GM13976 (cell line): ENCODE measurements around the gene PRSS50.
A peak's percentile ranks its signal among the peaks of the same experiment; 100 is the strongest.

Experiments used
- DNase-seq: peaks from one replicate; pipeline ENCODE4 v3.0.0; 2012; ENCODE audit warnings: low spot score
- CTCF ChIP-seq: IDR thresholded peaks from 2 replicates; pipeline ENCODE4 v1.5.1; 2012; ENCODE audit warnings: borderline replicate concordance, mild to moderate bottlenecking; ENCODE audit not compliant: insufficient read depth; ENCODE audit errors: extremely low read depth, missing control alignments, control extremely low read depth
- in situ Hi-C: fragments of 300-500 bp; cut with MboI; formaldehyde crosslinking; loops from one replicate; pipeline ENCODE4 v1.12.0; 2022; ENCODE audit warnings: low sequenced_read_pairs, mixed read lengths, inconsistent platforms; ENCODE audit not compliant: unreplicated experiment

PRSS50 gene

GRCh38 chr3:46664188-46664970 is 53.3 kb downstream of the PRSS50 start:
- in situ Hi-C loops, result no loop called here
- DNase-seq, result peak; percentile 8
- no peak for TF ChIP-seq CTCF

- DNase-seq, result peak; percentile 21
- in situ Hi-C loops, result no loop called here
- TF ChIP-seq CTCF, result no peak
These were observed 54.0 kb downstream of the PRSS50 start for GRCh38 chr3:46663591-46664135.

GRCh38 chr3:46662771-46663551 is 54.7 kb downstream of the PRSS50 start:
- in situ Hi-C loops, result no loop called here
- DNase-seq, result peak; percentile 5
- no peak for TF ChIP-seq CTCF
